NCI-H187 treated with DMSO at 0.1 percent for 48 hours (cell line): ENCODE data around the gene OR1J2.

Experiments used
- DNase-seq: peaks from one replicate; lab custom pipeline; 2025; lab: John Stamatoyannopoulos, UW

OR1J2 gene

DNA sequence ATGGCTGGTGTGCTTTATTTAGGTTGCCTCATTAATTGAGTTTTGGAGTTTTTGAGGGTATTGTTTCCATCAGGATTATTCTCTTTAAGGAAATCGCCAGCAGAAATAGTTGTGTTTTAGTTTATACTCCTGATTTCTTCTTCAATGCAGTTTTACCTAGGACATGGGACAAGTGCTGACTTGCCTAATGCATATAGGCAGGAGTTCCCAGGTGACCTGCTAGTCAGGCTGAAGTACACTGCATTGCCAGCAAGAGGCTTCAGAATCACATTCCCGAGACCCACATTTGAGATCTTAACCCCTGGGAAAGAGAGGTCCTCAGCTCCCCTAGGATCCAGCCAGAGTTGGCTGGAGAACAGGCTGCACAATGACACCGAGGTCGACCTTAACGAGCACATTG lies 40.8 kb downstream of the OR1J2 start:
- no peak for DNase-seq

DNA sequence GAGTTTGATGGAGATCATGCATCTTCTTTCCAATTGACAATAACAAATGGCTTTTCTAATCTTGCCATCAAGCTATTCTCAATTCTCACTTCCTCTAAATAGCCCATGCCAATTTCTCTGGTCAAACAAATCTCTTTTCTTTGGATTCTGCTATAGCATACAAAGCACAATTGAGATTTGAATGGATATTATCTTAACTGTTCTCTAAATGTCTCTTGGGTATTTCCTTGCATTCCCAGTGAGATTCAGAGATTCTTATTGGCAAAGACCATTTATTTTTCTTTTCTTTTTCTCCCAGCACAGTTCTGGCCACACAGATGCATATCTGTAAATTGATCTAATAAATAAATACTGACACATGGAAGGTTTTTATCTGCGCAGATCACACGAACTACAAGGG lies 42.2 kb downstream of the OR1J2 start, which contains the start of gene OR1N2:
Gene OR1N2 (plus strand): TSS at position 301 of the 400 bp plus-strand sequence. CDS start 100 bp downstream, outside the sequence.
- no peak for DNase-seq
